Activated naive CD4-positive, alpha-beta T cell treated with anti-CD3 and anti-CD28 coated beads for 36 hours (primary cell): ENCODE data around the gene ERICH3. TPM values are rescaled to one million over a fixed set of nuclear protein-coding genes. Genes with fewer than 3 reads are reported as not detected.

Source experiments
- total RNA-seq, 2 experiments: library from RNA; stranded (reverse); gene quantifications; one replicate each; pipeline ENCODE4 v1.2.3, GENCODE V29; 2021

Gene ERICH3
- total RNA-seq, 2 experiments from 2014 or later = not detected

Other genes starting within 250 kb of the ERICH3 start
- gene LRRC53, start 161.2 kb downstream of the ERICH3 start, total RNA-seq = not detected
- 10 to 100 TPM in 1 of 2 experiments, 1 to 10 TPM in 1; 8.1 to 11.3 TPM for gene CRYZ, start 59.3 kb upstream of the ERICH3 start, total RNA-seq
- gene TYW3, start 59.4 kb upstream of the ERICH3 start, total RNA-seq = 10 to 100 TPM; 27.9 to 30.9 TPM